Epithelial cell of umbilical artery (primary cell): ENCODE results near the gene PRELID1. TPM values are rescaled to one million over a fixed set of nuclear protein-coding genes. Genes with fewer than 3 reads are reported as not detected.

Experiments
- total RNA-seq: library from RNA; depleted of rRNA; stranded (reverse); fragments of >200 nt; gene quantifications from 2 replicates; pipeline ENCODE4 v1.2.3, GENCODE V29; 2014

Gene PRELID1
- total RNA-seq = 156 and 217 TPM in 2 replicates

GRCh38 chr5:177303121-177303924 is at the start of gene PRELID1, which contains the start of gene RAB24:
Gene PRELID1, plus strand, starts transcription at chr5:177303799. Its CDS starts 187 bp downstream, at chr5:177303986.
Gene RAB24, minus strand, starts transcription at chr5:177303719. Its CDS starts 431 bp downstream, at chr5:177303288.

GRCh38 chr5:177311723-177312648 is 8.4 kb downstream of the PRELID1 start, which contains the start of gene MXD3:
Gene MXD3, minus strand, starts transcription at chr5:177311898. Its CDS starts 68 bp downstream, at chr5:177311830.

GRCh38 chr5:177351392-177352329 is 48.1 kb downstream of the PRELID1 start, which contains the start of gene LMAN2:
Gene LMAN2, minus strand, starts transcription at chr5:177351668. Its CDS starts 21 bp downstream, at chr5:177351647.

Other genes with a start within 250 kb of the PRELID1 start
- gene FGFR4, start 216.9 kb upstream of the PRELID1 start, total RNA-seq = 1.3 and 3.3 TPM in 2 replicates
- 27.6 and 48.8 TPM in 2 replicates for gene NSD1, start 170.0 kb upstream of the PRELID1 start, total RNA-seq
- 15.6 and 20.5 TPM in 2 replicates for gene RAB24, start 80 bp upstream of the PRELID1 start, total RNA-seq
- 14.0 and 39.8 TPM in 2 replicates for gene MXD3, start 8.1 kb downstream of the PRELID1 start, total RNA-seq
- gene LMAN2, start 47.9 kb downstream of the PRELID1 start, total RNA-seq = 441 and 442 TPM in 2 replicates
- 5.2 and 7.5 TPM in 2 replicates for gene RGS14, start 54.1 kb downstream of the PRELID1 start, total RNA-seq
- gene SLC34A1, start 80.6 kb downstream of the PRELID1 start, total RNA-seq = not detected in 2 replicates
- not detected in 2 replicates for gene PFN3, start 96.9 kb downstream of the PRELID1 start, total RNA-seq
- 1.3 and 1.7 TPM in 2 replicates for gene F12, start 105.8 kb downstream of the PRELID1 start, total RNA-seq
- gene GRK6, start 122.9 kb downstream of the PRELID1 start, total RNA-seq = 27.0 and 31.0 TPM in 2 replicates
- gene PRR7, start 143.0 kb downstream of the PRELID1 start, total RNA-seq = 5.8 and 10.8 TPM in 2 replicates
- 152 and 161 TPM in 2 replicates for gene DBN1, start 169.8 kb downstream of the PRELID1 start, total RNA-seq
- gene PDLIM7, start 193.8 kb downstream of the PRELID1 start, total RNA-seq = 54.4 and 99.4 TPM in 2 replicates
- gene DOK3, start 206.0 kb downstream of the PRELID1 start, total RNA-seq = 0.65 and 3.6 TPM in 2 replicates
- gene DDX41, start 213.2 kb downstream of the PRELID1 start, total RNA-seq = 84.5 and 96.1 TPM in 2 replicates